GM18868 (cell line): Measurements from ENCODE around the gene BECN2.
A peak's percentile ranks its signal among the peaks of the same experiment; 100 is the strongest.
"Not testable (repeated sequence)": the region's sequence is repeated elsewhere in the genome, so short reads cannot be mapped to it uniquely, and the experiment has no call there.

Source experiments
- ATAC-seq: cut with Tn5 transposase; IDR thresholded peaks from one replicate; pipeline ENCODE4 v1.9.1; 2021; ENCODE audit warnings: mild to moderate bottlenecking, moderate library complexity; ENCODE audit not compliant: unreplicated experiment

Gene BECN2

DNA sequence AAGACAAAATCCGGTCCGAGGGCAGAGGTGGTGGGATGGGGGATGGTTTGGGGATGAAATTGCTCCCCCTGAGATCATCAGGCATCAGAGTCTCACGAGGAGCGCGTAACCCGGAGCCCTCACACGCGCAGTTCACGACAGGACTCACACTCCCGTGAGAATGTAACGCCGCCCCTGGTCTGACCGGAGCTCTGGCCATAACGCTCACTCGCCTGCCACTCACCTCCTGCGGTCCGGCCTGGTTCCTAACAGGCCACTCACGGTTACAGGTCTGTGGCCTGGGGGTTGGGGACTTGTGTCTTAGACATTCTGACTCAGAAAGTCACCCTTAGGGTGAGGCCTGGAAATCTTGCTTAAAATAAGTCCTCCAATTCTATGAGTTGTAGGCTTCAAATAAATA, 21.5 kb downstream of the BECN2 start:
- ATAC-seq: no peak

DNA sequence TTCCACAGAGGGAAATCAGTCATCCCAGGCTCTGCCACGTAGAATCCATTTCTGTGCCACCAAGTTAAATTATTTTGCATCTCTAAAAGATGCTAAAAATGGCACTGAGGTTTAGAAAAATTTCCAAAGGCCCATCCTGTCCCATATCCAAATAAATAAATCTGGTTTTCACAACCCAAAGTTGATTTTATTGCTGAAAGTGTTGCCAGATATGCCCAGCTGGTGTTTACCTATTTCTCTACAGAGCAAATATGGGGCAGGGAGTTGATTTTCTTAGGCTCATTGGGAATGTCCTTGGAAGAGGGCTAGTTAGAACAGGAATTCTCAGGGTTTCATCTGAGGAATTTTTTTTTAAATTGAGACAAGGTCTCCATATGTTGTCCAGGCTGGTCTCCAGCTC, 22.4 kb downstream of the BECN2 start:
- ATAC-seq: no peak

DNA sequence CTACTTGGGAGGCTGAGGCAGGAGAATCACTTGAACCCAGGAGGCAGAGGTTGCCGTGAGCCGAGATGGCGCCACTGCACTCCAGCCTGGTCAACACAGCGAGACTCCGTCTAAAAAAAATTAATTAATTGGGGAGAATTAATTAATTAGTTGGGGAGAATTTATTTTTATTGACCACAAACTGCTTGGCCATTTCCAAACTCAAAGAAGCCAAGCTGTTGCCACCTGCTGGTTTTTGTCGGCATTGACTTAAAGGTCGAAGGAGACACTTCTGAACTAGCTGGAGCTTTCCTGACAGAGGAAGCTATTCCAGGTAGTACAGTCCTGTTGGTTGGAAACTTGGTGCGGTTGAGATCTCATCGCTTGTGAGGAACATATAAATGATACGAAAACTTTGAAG, 28.2 kb downstream of the BECN2 start:
- ATAC-seq: peak; percentile 69

DNA sequence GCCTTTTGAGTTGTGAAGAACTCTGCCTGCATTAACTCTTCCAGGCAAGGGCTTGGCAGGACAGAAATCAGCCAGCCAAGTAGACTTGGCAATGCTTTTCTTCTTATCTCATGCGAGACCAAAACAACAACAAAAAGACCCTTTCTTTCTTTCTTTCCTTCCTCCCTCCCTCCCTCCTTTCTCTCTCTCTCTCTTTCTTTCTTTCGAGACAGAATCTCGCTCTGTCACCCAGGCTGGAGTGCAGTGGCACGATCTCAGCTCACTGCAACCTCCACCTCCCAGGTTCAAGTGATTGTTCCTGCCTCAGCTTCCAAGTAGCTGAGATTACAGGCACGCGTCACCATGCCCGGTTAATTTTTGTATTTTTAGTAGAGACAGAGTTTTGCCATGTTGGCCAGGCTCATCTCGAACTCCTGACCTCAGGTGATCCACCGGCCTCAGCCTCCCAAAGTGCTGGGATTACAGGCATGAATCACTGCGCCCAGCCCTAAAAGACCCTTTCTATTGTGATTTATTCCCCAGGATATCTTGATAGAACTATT, 30.9 kb downstream of the BECN2 start:
- not testable (repeated sequence) for ATAC-seq

DNA sequence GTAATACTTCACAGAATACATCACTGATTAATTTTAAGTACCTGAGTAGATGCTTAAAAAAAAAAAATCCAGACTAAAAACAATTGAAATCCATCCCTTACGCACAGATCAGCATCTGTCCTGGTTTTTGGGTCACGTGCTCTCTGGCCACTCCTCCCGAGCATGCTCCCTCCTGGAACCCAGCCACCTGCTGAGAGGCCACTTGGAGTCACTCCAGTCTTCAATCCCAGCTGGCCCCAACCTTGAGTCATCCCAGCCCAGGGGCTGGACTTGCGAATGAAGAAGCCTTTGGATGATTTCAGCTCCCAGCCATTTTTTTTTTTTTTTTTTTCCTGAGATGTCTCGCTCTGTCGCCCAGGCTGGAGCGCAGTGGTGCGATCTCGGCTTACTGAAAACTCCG, 32.5 kb downstream of the BECN2 start:
- no peak for ATAC-seq

DNA sequence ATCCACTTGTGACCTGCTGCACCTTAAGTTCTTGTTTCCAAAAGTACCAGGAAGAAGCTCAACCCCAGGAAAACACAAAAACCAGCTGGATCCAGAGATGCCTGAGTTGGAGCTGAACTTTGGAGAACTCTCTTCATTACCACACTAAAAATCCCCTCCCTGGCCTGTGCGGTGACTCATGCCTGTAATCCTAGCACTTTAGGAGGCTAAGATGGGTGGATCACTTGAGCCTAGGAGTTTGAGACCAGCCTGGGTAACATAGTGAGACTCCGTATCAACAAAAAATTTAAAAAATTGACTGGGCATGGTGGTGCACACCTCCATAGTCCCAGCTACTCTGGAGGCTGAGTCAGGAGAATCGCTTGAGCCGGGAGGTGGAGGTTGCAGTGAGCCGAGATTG, 35.2 kb downstream of the BECN2 start:
- no peak for ATAC-seq

DNA sequence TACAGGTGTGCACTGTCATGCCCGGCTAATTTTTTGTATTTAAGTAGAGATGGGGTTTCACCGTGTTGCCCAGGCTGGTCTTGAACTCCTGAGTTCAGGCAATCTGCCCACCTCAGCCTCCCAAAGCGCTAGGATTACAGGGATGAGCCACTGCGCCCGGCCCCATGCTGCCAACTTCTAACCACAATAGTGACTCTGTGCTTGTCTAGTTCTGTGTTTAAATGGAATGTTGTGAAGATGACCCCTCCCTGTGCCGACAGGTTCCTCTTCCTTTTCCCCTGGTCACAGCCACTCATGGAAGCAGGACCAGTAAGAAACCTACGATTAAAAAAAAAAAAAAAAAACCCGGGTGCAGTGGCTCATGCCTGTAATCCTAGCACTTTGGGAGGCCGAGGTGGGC, 36.6 kb downstream of the BECN2 start:
- ATAC-seq: no peak

DNA sequence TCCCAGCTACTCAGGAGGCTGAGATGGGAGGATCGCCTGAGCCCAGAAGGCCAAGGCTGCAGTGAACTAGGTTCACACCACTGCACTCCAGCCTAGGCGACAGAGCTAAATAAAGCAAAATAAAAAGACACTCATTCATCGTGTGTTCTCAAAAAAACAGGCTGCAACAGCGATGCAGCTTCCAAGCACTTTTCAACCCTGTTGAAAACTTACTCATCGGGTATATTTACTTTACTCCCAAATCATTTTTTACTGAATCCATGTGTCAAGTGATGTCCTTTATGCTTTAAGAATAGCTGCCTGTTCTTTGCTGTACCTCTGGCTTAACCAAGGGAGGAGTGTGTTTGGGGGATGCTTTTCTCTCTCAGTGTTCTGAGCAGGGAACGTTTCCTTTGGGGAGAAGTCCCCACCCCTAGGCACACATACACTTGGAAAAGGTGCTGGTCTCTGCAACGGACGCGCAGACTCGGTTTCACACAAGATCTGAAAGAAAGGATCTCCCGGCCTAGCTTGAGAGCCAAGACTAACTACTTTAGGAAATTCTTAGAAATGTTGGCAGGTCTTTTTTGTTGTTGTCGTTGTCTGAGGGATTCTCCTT, 39.9 kb downstream of the BECN2 start:
- ATAC-seq: no peak

DNA sequence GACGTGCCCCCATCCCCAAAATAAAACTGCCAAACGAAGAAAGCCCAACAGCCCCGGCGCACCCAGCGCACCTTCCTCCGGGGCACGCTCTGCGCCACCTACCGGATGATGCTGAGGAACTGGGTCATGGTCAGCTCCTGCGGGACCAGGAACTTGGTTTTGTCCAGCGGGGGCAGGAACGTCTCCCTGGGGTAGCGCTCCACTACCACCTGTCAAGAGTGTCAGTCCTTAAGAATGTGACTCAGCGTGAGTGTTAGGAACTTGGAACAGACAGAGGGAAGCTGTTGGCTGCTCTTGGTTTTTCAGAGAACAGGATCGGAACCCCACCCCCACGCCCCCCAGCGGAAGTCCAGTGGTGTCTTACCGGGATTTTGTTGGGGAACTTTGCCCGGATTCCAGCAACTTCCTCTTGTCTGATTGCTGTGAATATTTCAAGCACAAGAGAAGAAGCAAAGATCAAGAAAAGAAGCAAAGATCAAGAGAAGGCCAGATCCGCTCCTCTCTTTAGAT, 40.9 kb downstream of the BECN2 start:
- peak; percentile 80 for ATAC-seq

DNA sequence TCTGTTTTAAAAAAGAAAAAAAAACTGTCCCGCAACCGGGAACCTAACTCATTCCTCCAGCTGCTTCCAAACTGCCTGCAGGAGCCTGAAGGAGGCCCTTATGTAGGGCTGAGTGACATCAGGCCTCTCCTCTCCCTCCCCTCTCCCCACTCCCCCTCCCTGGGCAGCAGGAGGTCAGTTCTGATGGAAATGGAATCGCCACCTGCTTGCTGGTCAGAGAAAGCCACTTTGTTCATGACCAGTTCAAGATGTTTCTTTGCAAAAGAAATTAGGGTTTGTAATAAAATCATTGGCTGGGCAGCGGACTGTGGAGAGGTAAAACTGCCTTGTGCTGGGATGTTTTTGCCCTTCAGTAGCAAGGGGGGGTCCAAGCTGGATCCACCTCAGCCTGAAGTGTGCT, 41.5 kb downstream of the BECN2 start, which contains the start of gene MAP1LC3C:
MAP1LC3C (minus strand) TSS at position 73 of the 400 bp plus-strand sequence. CDS start 90 bp downstream, outside the sequence.
- ATAC-seq: no peak

DNA sequence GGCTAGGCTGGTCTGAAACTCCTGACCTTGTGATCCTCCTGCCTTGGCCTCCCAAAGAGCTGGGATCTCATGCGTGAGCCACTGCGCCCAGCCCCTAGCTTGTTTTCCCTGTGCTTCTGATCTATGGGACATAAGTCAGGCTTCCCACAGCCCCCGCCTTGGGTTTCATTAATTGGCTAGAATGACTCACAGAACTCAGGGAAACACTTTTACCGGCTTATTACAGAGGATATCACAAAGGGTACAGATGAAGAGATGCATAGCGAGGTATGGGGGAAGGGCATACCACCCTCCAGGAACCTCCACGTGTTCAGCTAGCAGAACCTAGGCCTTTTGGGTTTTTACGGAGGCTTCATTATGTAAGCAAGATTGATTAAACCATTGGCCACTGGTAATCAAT, 42.9 kb downstream of the BECN2 start:
- ATAC-seq: no peak

DNA sequence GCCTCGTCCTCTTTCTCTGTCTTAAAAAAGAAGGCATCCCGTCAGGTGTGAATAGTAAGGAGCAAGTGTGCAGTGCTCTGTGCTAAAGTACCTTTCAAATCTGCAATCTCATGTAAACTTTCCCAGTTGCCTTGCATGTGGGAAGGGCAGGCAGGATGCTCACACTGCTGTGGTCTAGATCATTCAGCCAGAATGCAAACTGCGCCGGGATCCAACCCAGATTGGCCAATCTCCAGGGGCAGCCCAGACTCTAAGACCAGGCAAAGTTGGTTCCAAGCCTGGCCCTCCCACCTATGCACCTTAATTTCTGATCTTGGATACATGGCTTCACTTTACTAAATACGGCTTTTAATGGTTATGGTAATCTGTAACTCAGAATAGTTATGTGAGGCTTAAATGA, 44.5 kb downstream of the BECN2 start:
- no peak for ATAC-seq

DNA sequence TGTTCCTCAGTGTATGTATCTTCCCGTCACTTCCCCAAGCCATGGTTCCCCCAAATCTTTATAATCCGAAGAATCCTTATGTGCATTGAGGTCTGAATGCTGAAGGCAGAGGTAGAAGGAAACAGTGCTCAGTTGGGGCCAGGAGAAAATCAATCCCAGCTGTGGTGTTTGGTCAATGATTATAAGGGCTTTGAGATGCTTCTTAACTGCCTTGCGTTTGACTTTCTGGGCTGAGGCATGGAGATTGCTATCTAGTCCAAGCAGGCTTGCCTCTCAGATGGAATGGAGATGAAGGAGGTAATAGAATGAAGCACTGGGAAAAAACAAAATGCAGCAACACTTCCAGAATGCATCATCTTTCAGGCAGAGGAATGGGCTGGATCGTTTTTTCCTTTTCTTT, 44.9 kb downstream of the BECN2 start:
- ATAC-seq: no peak

DNA sequence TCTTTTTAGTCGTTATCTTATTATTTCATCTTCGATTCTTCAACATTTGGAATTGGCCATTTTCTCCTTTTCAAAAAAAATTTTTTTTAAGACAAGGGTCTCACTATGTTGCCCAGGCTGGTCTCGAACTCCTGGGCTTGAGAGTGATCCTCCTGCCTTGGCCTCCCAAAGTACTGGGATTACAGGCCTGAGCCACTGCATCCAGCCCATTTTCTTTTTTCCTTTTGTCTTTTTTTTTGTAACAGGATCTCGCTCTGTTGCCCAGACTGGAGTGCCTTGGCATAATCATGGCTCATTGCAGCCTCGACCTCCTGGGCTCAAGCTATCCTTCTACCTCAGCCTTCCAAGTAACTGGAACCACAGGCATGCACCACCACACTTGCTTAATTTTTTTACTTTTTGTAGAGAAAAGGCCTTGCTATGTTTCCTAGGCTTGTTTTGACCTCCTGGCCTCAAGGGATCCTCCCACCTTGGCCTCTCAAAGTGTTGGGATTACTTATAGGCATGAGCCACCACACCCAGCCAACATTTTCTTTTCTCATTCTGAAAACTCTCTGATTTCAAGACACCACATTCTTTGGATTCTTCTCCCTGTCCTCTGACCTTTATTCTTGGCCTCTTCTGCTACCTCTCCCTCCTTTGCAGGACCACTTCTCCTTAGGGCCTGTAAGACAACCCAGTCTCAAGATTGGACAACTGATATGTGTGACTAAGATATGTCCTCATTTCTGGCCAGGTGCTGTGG, 47.4 kb downstream of the BECN2 start:
- ATAC-seq: no peak

DNA sequence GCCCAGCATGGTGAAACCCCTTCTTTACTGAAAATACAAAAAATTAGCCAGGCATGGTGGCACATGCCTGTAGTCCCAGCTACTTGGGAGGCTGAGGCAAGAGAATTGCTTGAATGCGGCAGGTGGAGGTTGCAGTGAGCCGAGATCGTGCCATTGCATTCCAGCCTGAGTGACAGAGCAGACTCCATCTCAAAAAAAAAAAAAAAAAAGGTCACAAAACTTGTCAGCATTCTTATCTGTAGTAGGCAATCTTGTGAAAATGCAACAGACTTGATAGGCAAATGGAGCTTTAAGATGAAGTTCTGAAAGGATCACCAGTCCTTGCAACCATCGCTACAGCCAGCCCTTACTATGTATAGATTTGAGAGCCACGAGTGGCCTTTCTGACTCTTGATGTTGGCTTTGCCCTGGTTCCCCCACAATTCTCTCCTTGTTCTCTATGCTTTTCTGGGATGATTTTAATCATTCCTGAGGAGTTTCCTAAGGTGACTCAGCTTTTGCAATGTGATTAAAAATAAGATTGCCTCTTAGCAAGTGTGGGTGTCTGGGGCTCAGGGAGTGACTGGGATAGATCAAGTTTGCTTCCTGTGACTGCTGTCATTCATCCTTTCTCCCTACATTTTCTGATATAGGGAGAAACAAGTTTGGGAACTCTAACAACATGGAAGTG, 48.4 kb downstream of the BECN2 start:
- ATAC-seq: no peak

DNA sequence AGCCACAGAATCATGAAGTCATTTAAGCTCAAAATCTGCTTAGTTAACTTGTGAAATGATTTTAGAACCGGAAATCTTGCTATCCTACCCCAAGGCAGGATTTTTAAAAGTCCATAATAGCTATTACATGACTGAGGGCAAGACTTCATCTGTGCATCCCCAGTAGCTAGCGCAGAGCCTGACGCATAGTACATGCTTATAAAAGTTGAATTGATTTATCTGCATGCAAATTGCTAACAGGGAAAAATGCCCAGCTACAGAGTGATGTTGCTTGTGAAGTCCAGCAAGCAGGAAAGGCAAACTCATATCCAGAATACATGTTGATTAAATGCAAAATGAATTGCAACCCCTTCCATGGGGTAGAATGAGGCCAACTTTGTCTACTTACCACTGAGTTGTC, 49.4 kb downstream of the BECN2 start:
- ATAC-seq: no peak
